Measurements from ENCODE around the gene BANK1.

The BANK1 gene

GRCh38 chr4:101967697-101968346 lies 177.3 kb downstream of the BANK1 start:
- no peak for DNase-seq

GRCh38 chr4:101968364-101968763 lies 177.8 kb downstream of the BANK1 start:
- DNase-seq, result no peak

GRCh38 chr4:101969965-101970364 lies 179.4 kb downstream of the BANK1 start:
- no peak for DNase-seq

GRCh38 chr4:101970547-101971155 lies 180.1 kb downstream of the BANK1 start:
- DNase-seq, result no peak

GRCh38 chr4:101972791-101973190 lies 182.3 kb downstream of the BANK1 start:
- no peak for DNase-seq

- no peak for DNase-seq
These were observed 182.8 kb downstream of the BANK1 start for GRCh38 chr4:101973361-101973760.

- DNase-seq, result peak; percentile 28
These were observed 186.5 kb downstream of the BANK1 start for GRCh38 chr4:101977076-101977475.

- DNase-seq, result no peak
These were observed 191.2 kb downstream of the BANK1 start for GRCh38 chr4:101981756-101982155.

GRCh38 chr4:101983835-101984234 lies 193.3 kb downstream of the BANK1 start:
- no peak for DNase-seq

GRCh38 chr4:101987623-101988243 lies 197.2 kb downstream of the BANK1 start:
- DNase-seq, result no peak

GRCh38 chr4:101989551-101989950 lies 199.0 kb downstream of the BANK1 start:
- no peak for DNase-seq

- no peak for DNase-seq
These were observed 201.9 kb downstream of the BANK1 start for GRCh38 chr4:101992446-101992845.

GRCh38 chr4:101993002-101993841 lies 202.7 kb downstream of the BANK1 start:
- DNase-seq, result no peak

GRCh38 chr4:101993842-101994775 lies 203.6 kb downstream of the BANK1 start:
- DNase-seq, result no peak

- DNase-seq, result no peak
These were observed 217.5 kb downstream of the BANK1 start for GRCh38 chr4:102007959-102008425.

GRCh38 chr4:102008711-102009110 lies 218.2 kb downstream of the BANK1 start:
- no peak for DNase-seq

GRCh38 chr4:102022343-102022742 lies 231.8 kb downstream of the BANK1 start:
- DNase-seq, result no peak

GRCh38 chr4:102027961-102028360 lies 237.4 kb downstream of the BANK1 start:
- DNase-seq, result no peak

- DNase-seq, result no peak
These were observed 240.9 kb downstream of the BANK1 start for GRCh38 chr4:102031406-102031805.

GRCh38 chr4:102036016-102036415 lies 245.5 kb downstream of the BANK1 start:
- no peak for DNase-seq

GRCh38 chr4:102036619-102037376 lies 246.3 kb downstream of the BANK1 start:
- DNase-seq, result peak; percentile 68

Measured in DMS 273 treated with DMSO at 0.1 percent for 48 hours (cell line).